Measurements from ENCODE around the gene MFGE8.

Gene MFGE8

DNA sequence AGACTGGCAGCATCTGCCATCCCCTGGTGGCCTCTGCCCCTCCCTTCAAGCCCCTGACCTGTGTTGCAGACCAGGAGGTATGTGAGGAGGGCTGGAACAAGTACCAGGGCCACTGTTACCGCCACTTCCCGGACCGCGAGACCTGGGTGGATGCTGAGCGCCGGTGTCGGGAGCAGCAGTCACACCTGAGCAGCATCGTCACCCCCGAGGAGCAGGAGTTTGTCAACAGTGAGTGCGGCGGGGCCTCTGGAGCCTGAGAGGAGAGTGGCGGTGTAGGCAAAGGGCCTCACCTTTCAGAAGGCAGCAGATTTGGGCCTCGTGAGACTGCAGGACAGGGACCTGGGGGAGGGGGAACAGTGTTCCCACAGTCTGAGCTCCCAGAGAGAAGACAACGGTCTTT lies 41.9 kb downstream of the MFGE8 start:
- no peak for DNase-seq

DNA sequence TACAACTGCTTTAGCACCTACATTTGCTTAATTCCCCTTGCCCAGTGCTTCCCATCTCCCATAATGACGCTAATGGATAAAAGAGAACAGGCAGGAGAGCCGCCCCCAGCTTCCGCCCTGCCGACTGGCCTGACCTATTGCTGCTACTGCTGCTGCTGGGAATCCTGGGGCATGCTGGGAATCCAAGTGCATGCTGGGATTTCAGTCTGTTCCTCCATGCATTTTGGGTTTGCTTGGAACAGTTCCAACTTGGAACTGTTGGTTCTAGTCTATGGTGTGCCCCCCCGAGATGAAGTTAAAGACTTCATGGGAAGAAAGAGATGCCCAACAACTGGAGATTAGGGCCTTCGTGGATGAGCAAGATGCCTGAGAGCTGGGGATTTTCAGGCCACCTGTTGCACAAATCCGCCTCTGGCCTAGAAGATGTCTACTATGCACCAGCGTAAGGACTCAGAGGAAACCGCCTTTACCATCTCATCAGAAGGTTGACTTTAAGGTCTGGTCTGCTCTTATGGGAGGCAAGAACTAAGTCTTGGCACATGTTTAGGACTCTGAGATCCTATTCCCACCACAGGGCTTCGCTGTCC lies 46.8 kb downstream of the MFGE8 start:
- DNase-seq, result no peak

DNA sequence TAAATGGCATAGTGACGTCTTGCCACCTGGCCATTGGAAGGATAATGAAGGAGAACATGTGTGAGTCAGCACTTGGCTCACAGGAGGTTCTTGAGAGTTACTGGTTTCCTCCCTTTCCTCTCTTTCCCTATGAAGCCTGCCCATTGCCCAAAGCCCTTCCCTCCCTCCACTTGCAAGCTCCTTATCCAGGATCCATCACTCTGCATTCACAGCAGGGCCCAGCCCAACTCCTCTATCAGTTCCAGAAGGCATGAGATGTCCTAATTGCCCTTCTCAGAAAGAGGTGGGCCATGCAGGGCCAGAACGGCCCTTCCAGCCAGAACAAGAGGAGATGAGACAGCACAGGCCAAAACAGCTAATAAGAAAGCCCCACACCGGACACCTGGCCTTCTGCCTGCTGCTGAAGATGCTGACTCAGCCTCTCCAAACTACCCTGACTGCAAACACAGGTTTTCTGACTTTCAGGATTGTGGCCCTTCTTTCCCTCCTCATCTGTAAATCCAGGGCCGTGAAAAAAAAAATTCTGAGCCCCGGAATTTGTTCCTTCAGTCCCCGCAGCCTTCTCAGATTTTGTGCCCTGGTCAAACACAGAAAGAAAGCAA lies 47.6 kb downstream of the MFGE8 start:
- DNase-seq, result no peak

DNA sequence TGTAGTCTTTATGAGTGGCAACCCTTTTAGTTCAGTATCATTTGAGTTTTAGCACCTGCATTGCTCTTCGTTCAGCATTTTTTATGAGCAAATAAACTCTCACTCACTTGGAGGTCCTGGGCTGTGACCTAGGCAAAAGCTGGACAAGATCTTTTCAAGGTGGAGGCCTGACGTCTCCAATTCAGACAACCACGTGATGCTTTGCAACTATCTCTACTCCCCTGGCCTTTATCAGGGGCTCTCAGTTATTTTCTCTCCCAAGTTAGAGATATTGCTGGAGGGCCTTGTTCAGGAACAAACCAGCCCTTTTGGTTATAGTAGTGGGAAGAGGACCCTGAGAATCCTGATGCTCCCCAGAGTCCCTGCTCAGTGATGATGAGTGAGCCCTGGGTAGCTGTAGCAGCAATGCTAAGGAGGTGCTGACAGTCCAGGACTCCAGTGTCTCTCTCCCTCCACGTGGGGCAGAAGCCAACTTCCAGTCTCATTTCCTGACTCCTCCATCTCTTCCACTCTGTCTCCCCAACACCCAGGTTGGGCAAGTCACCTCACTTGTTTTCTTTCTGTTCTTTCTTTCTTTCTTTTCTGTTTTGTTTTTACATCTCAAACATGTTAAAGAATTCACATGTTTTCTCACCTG lies 48.2 kb downstream of the MFGE8 start:
- no peak for DNase-seq

DNA sequence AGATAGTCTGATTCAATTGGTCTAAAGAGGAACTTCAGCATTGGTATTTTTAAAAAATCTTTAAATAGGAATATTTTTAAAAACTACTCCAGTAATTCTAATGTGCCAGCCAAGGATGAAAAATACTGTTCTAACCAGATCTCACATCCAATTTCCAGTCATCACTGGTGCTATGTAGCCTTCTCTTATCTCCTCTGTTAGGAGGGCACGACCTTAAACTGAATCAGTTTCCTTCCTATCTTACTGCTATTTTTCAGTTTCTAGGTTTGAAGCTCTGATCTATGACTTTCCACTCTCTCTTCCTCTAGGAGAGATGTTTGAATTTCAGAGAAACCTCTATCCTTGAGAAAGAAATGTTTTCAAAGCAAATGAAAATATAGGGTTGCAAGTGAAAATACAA lies 49.8 kb downstream of the MFGE8 start:
- DNase-seq, result no peak

DNA sequence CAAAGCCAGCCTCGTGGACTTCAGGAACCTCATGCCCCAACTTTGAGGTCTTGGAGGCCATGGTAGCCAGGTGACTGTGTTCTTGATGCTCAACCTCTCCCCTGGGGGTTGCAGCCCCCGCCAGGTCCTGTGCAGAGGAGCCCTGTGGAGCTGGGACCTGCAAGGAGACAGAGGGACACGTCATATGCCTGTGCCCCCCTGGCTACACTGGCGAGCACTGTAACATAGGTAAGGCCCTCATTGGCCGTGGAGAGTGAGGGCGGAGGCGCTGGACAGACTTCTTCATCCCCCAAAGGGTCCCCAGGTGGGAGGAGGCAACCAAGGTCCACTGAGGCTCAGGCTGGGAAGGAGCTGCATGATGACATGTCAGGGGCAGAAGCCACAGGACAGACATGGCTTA lies 53.0 kb downstream of the MFGE8 start:
- DNase-seq, result no peak

DNA sequence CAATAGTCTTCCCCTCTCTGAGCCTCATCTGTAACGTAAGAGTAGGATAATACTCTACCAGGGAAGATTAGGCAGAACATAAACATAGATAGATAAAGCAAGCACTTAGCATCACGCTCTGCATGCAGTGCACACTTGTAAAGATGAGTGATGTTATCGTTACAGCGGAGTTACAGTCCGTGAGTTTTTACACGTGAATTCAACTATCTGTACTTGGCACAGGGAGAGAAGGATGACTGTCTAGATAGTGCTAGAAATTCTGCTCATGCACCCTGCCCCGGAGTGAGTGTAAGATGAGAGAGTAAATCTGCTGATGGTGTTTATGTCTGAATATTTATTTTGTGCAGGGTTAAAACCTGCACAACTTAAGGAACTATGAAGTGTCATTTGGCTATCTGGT lies 53.6 kb downstream of the MFGE8 start:
- DNase-seq, result no peak

DNA sequence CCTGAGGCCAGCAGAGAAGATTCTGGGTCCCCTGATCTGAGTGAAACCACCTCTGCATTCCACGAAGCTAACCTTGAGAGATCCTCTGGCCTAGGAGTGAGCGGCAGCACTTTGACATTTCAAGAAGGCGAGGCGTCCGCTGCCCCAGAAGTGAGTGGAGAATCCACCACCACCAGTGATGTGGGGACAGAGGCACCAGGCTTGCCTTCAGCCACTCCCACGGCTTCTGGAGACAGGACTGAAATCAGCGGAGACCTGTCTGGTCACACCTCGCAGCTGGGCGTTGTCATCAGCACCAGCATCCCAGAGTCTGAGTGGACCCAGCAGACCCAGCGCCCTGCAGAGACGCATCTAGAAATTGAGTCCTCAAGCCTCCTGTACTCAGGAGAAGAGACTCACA lies 54.2 kb downstream of the MFGE8 start:
- DNase-seq, result no peak

DNA sequence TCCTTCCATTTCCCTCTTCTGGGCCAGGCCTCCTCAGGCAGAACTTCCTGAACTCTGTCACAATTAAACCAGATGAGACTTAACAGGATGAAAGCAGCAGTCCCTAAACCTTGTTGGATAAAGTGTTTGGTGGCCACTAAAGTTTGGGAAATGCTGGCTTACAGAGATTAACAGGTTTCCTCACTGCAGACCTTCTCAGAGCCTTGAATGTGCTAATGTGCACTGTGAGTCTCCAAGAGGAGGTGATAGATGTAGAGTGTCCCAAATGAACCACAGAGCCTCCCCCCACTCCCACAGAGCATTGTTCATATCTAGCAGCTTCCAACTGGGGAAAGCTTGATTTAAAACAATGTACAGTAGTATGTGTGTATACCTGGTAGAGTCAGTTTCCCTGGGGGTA lies 60.7 kb downstream of the MFGE8 start:
- DNase-seq, result no peak

DNA sequence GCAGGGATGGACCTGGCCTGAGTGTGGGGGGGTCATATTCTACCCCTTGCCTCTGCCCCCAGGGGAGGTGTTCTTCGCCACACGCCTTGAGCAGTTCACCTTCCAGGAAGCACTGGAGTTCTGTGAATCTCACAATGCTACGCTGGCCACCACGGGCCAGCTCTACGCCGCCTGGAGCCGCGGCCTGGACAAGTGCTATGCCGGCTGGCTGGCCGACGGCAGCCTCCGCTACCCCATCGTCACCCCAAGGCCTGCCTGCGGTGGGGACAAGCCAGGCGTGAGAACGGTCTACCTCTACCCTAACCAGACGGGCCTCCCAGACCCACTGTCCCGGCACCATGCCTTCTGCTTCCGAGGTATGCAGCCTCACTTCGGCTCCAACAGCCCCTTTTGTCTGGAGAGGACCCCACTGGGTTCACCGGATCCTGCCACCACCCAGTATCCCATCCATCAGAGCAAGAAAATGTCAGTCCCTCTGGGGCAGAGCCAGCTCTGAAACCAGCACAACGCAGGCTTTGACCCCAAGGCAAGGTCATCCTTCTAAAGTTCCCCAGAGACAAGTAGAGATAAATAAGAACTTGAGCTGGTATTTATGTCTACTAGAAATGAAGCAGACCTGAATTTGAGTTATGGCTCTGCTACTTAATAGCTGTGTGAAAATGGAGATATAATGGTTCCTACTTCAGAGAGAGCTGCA lies 63.7 kb downstream of the MFGE8 start:
- no peak for DNase-seq
